Activated CD8-positive, alpha-beta memory T cell treated with anti-CD3 and anti-CD28 coated beads, Interleukin-2, amount 50 U/mL, for 24 hours (primary cell): Measurements from ENCODE around the gene TET2.
A peak's percentile ranks its signal among the peaks of the same experiment; 100 is the strongest.

Source experiments
- DNase-seq: peaks from one replicate; pipeline ENCODE4 v3.0.0-alpha.2; 2020; ENCODE audit errors: extremely low read depth

The TET2 gene

GRCh38 chr4:105140684-105141490, 5.8 kb upstream of the TET2 start:
- DNase-seq = peak; percentile 3

- DNase-seq = no peak
Observed at GRCh38 chr4:105145156-105145902, 1.3 kb upstream of the TET2 start.

GRCh38 chr4:105145903-105146275, 787 bp upstream of the TET2 start:
- DNase-seq = no peak

- no peak for DNase-seq
Observed at GRCh38 chr4:105147016-105147552, 408 bp downstream of the TET2 start.

- no peak for DNase-seq
Observed at GRCh38 chr4:105147553-105148161, 981 bp downstream of the TET2 start.

GRCh38 chr4:105148356-105148755, 1.7 kb downstream of the TET2 start:
- DNase-seq = no peak

GRCh38 chr4:105148776-105149175, 2.1 kb downstream of the TET2 start:
- no peak for DNase-seq

GRCh38 chr4:105149771-105150170, 3.1 kb downstream of the TET2 start:
- no peak for DNase-seq

- no peak for DNase-seq
Observed at GRCh38 chr4:105150503-105150902, 3.8 kb downstream of the TET2 start.

- DNase-seq = no peak
Observed at GRCh38 chr4:105153749-105154148, 7.1 kb downstream of the TET2 start.

- no peak for DNase-seq
Observed at GRCh38 chr4:105154576-105154975, 7.9 kb downstream of the TET2 start.

GRCh38 chr4:105155426-105155825, 8.8 kb downstream of the TET2 start:
- no peak for DNase-seq

GRCh38 chr4:105158837-105159236, 12.2 kb downstream of the TET2 start:
- DNase-seq = no peak

GRCh38 chr4:105162123-105162796, 15.6 kb downstream of the TET2 start:
- no peak for DNase-seq

- no peak for DNase-seq
Observed at GRCh38 chr4:105164548-105164947, 17.9 kb downstream of the TET2 start.

GRCh38 chr4:105166066-105166465, 19.4 kb downstream of the TET2 start:
- no peak for DNase-seq

- DNase-seq = no peak
Observed at GRCh38 chr4:105170711-105171110, 24.0 kb downstream of the TET2 start.

- DNase-seq = no peak
Observed at GRCh38 chr4:105171912-105172311, 25.2 kb downstream of the TET2 start.

- DNase-seq = no peak
Observed at GRCh38 chr4:105174098-105174497, 27.4 kb downstream of the TET2 start.

GRCh38 chr4:105179539-105180401, 33.1 kb downstream of the TET2 start:
- DNase-seq = no peak

GRCh38 chr4:105181259-105181658, 34.6 kb downstream of the TET2 start:
- DNase-seq = no peak
